Upper lobe of left lung (tissue), 4 donors: ENCODE results near the gene PLCB1.
"Not testable (repeated sequence)": the region's sequence is repeated elsewhere in the genome, so short reads cannot be mapped to it uniquely, and the experiment has no call there.

Experiments
- POLR2A ChIP-seq, 4 donors: fragments of 450-650 bp; IDR thresholded peaks; one replicate each; pipeline ENCODE4 v1.5.1; 2016 to 2017; ENCODE audit warnings: antibody characterized with exemption in 4 of 4, mild to moderate bottlenecking in 2 of 4
- POLR2AphosphoS5 ChIP-seq, 2 donors: sonication (generic); formaldehyde crosslinking; IDR thresholded peaks; one replicate each; pipeline ENCODE4 v1.5.1; 2017; ENCODE audit warnings: antibody characterized with exemption in 2 of 2

DNA sequence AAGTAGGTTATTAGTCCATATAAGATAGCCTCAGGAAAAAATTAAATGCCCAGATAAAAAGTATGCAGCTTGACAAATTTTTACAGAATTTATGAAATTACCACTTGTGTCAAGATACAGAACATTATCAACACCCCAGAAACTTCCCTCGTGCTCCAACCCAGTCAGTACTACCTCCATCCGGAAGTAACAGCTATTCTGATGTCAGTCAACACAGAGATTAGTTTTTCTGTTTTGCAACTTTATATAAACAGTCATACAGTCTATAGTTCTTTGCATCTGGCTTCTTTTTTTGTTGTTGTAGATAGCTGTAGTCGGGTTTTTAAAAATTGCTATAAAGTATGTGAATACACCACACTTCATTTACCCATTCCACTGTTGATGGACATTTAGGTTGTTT lies 721.1 kb downstream of the PLCB1 start:
- not testable (repeated sequence) for TF ChIP-seq POLR2AphosphoS5, POLR2A (IDR thresholded peaks at IDR 0.05)
